Measurements from ENCODE around the gene FGFBP3. TPM values are rescaled to one million over a fixed set of nuclear protein-coding genes. Genes with fewer than 3 reads are reported as not detected.
"Not testable (repeated sequence)": the region's sequence is repeated elsewhere in the genome, so short reads cannot be mapped to it uniquely, and the experiment has no call there.

FGFBP3 gene
- total RNA-seq, 2 donors from 2014 or later, result 1.5 to 2.3 TPM

DNA sequence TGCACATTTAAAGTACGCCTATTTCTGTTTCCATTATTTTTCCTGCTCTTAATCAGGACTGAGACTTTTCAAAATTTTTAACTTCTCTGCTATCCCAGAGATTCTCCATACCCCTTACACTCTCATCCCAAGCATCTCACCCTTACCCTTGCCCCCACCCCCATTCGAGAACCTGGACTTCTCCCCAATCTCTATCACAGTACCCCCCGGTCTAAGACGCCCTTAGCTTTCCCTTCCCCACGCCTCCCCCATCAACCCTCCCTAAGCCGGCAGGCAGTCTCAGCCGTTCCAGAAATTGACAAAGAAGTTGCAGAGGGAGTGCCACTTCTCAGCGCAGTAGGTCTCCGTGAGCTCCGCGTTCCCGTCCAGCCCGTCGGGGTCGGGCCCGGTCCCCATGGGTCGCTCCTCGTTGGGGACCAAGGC is 1.4 kb downstream of the FGFBP3 start:
- intact Hi-C loops (cut with DNase I, micrococcal nuclease), result no loop called here
- ATAC-seq, result peak; percentile 23
- DNase-seq, result peak in 1 of 2 donors; percentile 27

DNA sequence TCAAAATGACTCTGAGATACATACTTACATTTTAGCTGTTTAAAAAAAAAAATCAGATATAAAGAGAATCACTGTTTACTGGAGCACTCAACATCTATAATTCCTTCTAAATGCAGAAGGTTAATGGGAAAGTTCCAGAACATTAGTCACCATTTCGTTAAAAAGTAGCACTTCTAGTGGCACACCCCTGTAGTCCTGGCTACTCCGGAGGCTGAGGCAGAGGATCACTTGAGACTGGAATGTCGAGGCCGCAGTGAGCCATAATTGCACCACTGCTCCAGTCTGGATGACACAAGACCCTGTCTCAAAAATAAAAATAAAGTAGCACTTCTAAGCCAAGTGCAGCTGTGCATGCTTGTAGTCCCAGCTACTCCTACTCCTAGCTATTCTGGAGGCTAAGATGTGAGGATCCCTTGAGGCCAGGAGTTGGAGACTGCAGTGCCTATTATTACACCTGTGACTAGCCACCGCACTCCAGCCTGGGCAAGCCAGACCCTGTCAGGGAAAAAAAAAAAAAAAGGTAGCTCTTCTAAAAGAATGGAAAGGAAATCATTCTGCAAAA is 2.2 kb downstream of the FGFBP3 start:
- ATAC-seq, result no peak
- no peak for DNase-seq
- intact Hi-C loops (cut with DNase I, micrococcal nuclease), result no loop called here

DNA sequence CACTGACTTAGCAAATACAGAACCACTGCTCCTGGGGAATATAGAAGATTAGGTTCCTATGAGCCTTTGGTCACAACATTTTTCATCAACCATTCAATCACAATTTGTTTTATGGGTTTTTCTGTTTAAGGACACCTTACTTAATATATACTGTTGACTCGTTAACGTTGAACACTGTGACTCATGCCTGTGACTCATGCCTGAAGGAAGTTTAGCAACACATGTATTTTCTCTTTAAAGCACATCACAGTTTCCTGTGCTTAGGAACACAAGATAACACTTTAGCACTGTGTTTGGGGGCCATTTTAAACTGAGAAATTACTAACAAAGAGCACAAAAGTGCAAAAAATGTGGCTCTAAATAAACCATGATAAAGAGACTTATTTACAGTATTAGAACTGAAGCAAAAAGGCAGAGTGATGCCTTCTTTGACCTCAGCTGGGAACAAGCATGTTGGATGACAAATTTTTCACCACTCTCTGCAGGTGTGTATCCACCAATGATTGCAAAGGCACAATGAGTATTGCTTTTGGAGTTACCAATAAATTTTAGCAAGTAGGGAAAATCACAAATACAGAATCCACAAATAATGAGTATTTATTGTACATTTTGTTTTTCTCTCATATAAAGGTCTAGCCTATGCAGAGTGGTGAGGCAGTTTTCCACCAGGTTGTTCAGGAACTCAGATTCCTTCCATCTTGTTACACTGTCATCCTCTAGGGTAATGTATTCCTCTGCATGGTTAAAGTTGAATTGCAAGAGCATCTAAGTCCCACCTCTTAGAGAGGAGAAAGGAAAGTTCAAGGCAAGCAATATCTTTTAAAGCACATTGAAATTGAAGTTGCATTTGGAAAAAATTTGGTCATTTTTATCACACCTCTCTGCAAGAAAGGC is 7.3 kb downstream of the FGFBP3 start:
- peak in 1 of 2 donors; percentile 30 for DNase-seq
- intact Hi-C loops (cut with DNase I, micrococcal nuclease), result no loop called here
- ATAC-seq, result peak; percentile 96

DNA sequence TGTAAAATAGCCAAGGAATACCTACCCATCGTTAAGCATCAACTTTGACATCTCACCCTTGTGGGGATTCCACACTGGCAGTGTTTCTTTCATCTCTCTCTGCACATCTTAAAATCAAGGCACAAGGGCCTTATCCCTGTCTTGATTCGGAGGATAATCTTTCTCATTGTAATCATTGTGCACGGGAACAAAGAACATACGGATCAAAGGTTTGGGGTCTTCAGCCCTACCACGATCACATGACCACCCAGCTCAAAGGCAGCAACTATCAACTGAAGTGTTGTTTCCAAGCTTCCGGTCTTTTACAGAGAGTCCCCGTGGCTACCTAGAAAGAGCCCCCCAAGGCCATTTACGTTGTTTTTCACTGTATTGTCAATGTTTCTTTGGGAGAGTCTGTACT is 11.9 kb downstream of the FGFBP3 start:
- DNase-seq (no peak), ATAC-seq (no peak)
- intact Hi-C loops (cut with DNase I, micrococcal nuclease), result no loop called here

DNA sequence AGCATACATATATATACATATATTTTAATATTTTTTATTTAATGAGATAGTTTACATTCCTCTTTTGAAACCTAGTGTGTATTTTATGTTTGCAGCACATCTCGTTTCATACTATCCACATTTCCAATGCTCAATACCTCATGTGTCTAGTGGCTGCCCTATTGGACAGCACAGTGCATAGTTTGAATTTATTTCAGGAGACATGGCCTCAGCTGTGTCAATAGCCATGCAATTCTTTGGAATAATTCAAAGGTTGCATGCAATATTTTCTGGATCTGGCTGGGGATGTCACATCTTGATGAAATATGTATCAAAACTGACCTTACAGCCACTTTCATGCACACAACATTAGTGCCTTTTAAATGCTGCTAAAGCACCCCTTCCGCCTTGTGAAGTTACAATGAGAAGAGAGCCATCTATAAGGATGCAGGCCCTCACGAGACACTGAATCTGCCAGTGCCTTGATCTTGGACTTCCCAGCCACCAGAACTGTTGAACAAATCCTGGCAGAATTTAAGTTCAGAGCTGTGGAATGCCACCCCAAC is 13.0 kb downstream of the FGFBP3 start:
- DNase-seq (no peak), ATAC-seq (no peak)
- intact Hi-C loops (cut with DNase I, micrococcal nuclease), result no loop called here

DNA sequence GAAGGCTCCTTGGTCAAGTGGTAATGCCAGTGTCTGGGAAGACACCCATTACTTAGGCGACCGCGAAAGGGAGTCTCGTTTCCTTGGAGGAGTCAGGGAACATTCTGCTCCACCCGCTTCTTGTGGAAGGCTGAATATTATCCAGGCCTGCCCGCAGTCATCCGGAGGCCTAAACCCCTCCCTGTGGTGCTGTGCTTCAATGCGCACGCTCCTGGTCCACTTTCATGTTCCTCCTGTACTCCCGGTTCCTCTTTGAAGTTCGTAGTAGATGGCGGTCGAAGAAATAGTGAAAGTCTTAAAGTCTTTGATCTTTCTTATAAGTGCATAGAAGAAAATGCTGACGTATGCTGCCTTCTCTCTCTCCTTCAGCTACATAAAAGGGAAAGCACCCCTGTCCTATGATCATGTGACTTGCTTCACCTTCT is 15.0 kb downstream of the FGFBP3 start:
- intact Hi-C loops (cut with DNase I, micrococcal nuclease); DNase-seq; ATAC-seq: not testable (repeated sequence)

DNA sequence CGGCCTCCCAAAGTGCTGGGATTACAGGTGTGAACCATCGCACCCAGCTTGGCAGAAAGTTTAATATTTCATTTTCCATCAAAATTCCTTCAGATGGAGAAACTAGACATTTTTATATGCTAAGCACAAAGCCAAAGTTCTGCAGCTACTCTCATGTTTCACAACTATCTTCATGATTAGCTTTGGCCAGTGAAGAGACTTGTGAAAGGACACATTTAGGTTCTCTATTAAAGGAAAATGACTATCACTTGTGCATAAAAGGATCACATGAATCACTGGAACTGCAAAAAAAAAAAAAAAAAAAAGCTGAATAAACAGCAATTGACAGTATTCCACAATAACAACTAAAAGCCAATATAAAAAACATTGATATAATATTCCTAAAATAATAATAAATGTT is 16.2 kb downstream of the FGFBP3 start:
- intact Hi-C loops (cut with DNase I, micrococcal nuclease), result no loop called here
- ATAC-seq (no peak), DNase-seq (no peak)

DNA sequence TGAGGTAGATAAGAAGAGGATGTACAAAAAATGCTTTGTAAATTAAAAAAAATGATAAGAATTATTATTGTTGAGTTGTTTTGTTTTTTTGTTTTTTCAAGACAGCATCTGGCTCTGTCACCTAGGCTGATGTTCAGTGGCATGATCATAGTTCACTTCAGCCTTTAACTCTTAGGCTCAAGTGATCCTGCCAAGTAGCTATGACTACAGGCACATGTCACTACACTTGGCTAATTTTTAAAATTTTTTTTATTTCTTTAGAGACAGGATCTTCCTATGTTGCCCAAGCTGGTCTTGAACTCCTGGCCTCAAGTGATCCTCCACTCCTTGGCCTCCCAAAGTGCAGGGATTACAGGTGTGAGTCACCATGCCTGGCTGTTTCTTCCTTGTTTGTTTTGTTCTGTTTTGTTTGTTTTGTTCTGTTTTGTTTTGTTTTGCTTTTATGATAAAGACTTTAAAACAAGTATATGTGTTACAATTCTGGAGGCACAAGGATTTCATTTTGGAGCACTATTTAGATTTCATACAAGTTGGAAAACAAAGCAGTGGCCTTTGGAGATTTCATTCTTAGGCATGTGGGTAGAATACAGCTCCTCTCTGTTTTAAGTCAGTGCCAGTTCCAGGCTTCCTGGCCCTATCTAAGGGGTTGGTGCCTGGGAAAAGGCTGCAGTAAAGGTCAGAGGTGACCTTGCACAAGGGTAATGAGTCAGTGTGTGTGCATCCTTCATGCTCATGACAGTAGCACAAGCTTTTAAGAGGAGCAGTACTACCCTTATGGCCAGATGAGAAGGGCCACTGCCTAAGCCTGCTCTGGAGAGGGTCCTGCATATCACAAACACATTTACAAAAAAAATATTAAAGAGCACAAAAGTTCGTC is 17.9 kb downstream of the FGFBP3 start:
- ATAC-seq, result no peak
- no peak for DNase-seq

DNA sequence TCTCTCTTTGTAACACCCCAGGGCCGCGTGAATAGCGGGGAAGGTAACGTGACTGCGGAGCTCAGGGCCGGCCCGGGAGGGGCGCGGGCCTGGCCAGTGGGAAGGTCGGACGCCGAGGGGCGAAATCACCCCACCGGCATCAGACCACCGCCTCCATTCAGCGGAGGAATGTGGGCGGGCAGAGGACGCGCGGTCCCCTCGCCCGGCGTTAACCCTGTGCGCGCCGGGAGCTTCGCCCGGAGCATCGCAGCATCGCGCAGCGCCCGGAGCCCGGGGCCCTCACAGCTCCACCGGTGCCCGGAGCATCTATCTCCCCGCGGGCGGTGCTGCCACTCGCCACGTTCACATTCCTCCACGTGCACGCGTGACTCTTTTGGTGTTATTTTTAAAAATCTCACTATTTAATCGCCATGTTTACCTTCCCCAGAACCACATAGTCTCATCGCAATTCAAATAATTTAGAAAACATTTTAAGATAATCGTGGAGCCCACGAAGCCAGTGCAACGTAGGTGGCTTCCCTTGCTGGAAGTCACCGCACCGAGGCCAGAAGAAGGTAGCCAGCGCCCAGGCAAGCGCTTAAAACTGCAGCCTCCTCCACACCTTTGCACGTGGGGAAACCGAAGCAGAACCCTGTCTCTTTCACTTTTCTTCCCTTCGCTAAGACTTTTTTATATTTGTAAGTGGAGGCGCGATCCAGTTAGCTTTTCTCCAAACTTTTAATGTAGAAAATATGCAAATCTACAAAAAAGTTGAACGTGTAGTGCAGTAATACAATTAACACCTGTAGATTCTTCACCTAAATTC is 21.8 kb downstream of the FGFBP3 start:
- peak; percentile 25 to 26 for DNase-seq

More for the DNA sequence above, 17.9 kb downstream of the FGFBP3 start:
- intact Hi-C loops (cut with DNase I, micrococcal nuclease), result no loop called here

DNA sequence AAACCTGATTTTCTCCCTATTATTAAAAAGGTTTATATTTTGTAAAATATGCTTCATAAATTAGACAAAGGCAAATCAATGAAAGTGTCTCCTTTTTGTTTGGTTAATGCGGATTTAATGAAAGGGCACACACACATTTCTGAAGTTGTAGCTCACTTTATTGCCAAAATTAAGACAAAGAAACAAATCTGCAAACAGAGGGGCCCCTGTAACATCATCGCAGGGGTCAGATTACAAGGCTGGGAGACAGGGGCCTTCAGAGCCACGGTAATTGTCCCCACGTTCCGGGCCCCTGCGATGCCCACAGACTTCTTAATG is 22.4 kb downstream of the FGFBP3 start:
- intact Hi-C loops (cut with DNase I, micrococcal nuclease), result no loop called here
- DNase-seq, result no peak
- ATAC-seq, result no peak

More for the DNA sequence above, 21.8 kb downstream of the FGFBP3 start:
- peak; percentile 55 for ATAC-seq
- intact Hi-C loops (cut with DNase I, micrococcal nuclease), result no loop called here

DNA sequence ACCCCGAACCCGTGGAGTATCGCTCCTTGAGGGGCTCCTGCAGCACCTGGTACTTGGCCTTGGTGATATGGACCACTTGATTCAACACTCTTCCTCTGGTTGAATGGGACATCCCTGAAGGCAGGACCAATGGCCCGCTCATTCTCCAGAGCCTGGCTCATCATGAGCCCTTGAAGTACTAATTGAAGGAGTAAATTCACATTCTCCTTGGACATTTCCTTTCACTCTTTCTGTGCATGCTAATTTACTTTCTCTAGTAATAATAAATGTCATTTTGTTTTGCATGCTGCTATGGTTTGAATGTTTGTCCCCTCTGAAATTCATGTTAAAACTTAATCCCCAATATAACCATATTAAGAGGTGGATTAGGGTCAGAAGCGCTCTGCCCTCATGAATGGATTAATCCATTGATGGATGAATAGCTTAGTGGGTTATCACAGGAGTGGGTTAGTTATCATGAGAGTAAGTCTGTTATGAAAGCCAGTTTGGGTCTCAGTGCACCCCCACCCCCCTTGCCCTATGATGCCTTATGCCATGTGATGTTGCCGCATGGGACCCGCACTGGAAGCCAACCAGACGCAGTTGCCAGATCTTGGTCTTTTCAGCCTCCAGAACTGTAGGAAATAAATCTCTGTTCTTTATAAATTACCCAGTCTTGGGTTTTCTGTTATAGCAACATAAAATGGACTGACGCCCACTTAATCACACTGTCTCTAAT is 23.8 kb downstream of the FGFBP3 start:
- intact Hi-C loops (cut with DNase I, micrococcal nuclease), result no loop called here
- no peak for DNase-seq

DNA sequence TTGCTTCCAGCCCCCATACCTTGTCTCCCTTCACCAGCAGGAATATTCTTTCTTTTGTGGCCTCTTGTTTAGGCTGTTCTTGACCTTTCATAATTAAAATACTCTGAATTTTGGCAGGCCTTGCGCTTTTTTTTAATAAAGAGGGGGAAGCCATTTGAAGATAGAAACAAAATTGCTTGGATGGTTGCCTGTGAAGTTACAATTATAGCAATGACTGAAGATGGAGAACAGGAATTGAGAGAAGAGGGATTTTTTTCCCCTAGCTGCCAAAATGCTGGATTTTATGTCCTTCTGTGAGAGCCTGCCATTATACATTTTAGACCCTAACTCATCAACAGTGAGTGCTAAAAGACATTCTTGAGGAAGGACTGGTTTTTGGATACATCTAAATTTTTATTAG is 24.8 kb downstream of the FGFBP3 start:
- ATAC-seq (no peak), DNase-seq (no peak)
- intact Hi-C loops (cut with DNase I, micrococcal nuclease), result no loop called here

More for the DNA sequence above, 23.8 kb downstream of the FGFBP3 start:
- no peak for ATAC-seq

DNA sequence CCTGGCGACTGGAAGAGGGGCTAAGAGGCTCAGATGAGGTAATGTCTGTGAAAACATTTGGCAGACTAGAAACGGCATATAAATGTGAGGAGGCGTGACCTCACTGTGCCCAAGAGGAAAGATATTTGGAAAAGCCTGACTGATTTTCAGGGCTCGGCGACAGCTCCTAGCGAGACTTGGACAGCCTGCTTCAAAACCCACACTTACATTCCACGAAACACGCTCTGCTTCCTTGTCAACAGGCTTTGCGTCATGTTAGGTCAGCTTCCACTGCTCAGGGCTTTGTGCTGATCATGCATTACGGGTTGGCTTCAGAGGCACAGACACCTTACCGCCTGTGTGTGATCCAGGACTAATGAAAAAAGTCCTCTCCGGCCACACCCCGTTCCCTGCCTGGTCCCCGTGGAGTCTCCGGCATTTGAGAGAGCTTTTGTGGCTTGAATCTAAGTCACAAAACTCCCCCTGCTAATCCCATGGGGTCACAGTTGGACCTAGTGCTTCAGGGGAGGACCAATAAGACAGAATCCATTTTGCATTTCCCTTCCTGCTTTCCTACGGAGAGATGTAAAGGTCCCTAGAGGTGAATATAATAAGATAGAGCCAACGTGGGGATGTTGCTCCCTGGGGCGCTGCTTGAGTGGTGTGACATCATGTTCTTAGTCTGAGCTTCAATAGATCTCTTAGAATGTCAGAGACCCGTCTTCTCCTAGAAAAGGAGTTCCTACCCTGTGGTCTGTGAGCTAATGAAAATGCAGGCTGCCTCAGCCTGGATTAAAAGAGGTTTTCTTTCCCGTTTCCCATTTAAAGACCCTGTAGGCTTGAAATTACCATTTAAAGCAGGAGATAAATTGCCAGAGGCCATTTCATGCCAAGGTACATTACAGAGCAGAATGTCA is 25.5 kb downstream of the FGFBP3 start:
- peak in 1 of 2 donors; percentile 11 for DNase-seq
- intact Hi-C loops (cut with DNase I, micrococcal nuclease), result no loop called here
- ATAC-seq, result peak; percentile 74

DNA sequence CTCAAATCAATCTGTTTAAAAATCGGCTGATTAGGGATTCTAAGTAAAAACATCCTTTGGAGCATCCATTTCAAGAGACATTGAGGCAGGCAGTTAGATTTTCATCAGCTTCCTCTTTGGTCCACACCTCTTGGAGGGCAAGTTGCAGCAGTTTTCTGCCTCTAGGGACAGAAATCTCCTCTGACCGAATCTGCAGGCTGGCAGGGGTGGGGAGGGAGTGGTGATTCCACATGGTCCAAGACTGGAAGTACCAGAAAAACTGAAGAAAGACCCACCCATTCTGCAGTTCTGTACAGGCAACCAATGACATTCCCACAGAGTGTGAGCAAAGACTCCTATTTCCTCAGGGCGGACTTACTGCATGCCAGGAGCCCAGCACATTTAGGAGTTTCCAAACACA is 29.0 kb downstream of the FGFBP3 start:
- DNase-seq (no peak), ATAC-seq (peak; percentile 45)
- intact Hi-C loops (cut with DNase I, micrococcal nuclease), result no loop called here

DNA sequence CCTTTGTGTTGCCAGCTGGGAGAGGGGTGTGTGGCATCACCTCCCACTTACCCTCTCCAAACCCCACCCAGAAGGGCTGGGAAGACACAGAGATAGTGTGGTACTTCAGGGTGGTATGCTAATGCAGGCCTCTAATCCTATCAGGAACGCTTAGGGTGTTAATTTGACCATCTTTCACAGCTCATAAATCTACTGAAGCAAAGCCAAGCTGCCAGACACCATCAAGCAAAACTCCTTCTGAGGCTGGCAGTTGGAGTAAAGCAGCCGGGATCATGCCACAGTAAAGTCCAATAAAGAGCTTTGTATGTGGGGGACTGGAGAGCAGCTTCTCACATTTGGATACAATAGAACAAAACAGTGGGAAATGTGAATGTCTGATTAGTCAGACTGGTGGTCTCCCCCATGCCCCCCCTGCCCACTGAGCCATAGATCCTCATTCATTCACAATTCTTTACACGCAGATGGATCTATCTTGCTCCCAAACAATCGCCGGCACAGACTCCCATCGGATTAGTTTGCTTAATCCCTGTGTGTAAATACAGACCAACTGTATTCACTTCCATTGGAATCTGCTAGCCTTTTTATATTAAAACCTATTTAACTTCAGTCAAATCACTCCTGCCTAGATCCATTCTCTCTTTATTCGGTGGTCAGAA is 29.6 kb downstream of the FGFBP3 start:
- DNase-seq, result no peak
- intact Hi-C loops (cut with DNase I, micrococcal nuclease), result no loop called here
- no peak for ATAC-seq

DNA sequence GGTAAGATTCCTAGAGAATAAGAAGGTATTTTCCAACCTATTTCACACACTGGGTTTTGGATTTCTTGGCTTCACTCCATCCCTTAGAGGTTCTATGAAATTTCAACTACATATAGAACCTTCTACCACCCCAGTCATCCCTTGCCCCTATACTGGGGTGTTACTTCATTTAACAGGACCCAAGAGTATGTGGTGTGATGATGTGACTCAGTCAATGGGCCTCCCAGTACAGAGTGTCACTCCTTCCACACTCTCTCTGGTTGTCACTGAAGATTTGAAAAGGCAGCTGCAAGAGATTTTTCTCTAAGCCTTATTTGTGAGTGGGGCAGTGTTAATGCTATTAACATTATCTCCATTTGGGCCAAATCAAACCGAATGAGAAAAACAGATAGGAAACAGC is 33.5 kb downstream of the FGFBP3 start:
- no peak for ATAC-seq
- intact Hi-C loops (cut with DNase I, micrococcal nuclease), result no loop called here

More for the DNA sequence above, 33.5 kb downstream of the FGFBP3 start:
- DNase-seq, result no peak
